ENCODE results near the gene ZBTB20. TPM values are rescaled to one million over a fixed set of nuclear protein-coding genes. Genes with fewer than 3 reads are reported as not detected.

The ZBTB20 gene
- total RNA-seq, 4 donors from 2014 or later = 69.9 to 112 (median 80.8) TPM

DNA sequence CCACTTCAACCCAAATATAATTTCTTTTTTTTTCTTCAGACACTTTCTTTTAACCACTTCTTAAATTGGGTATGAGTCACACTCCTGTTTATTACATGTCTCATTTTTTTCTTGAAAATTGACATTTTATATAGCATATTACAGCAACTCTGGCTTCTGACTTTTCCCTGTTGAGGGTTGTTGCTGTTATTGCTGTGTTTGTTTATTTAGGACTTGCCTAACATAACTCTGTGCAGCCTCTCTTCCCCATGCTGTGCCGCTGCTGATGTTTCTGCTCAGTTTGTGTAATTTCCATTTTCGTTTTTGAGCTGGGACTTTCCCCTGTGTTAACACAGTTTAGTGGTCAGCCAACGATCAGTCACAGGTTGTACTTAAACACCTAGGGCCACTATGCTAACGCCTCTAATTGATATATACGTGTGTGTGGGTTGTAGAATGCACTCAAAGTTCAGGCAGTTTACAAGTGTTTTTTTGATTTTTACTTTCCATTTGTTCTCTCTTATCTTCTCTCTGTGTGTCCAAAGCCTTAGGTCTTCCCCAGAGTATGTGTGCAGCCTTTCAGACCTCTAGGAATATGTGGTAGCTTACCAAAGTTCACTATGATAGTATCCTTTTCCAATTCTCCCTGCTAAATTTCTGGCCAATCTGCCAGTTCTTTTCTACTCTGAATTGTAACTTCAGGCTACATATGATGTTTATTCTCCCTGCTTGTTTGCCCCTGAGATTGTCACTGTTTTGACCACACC, 337.2 kb downstream of the ZBTB20 start:
- Histone ChIP-seq H3K36me3 (peaks cover 0 to 11% (median 0%) of the 10 kb centered on the region in 4 donors), H3K9me3 (no peaks in the 10 kb centered on the region), H3K27ac (replicated peaks in 1 of 4) (no peak overlapping the region), H3K27me3 (no peaks in the 10 kb centered on the region), H3K4me1 (no peaks in the 10 kb centered on the region), H3K4me3 (no peak overlapping the region)
- no peak for TF ChIP-seq EP300 (IDR thresholded peaks at IDR 0.05)
- intact Hi-C loops (cut with DNase I) = no loop called here
- DNase-seq (ENCODE audit: extremely low spot score) = no peak
- WGBS = 75% methylated on average over 5 of the region's 5 CpGs

GRCh38 chr3:114804099-114804498, 343.0 kb downstream of the ZBTB20 start:
- no peak overlapping the region for H3K4me3 ChIP-seq
- H3K9me3 ChIP-seq = no peaks in the 10 kb centered on the region
- no peak overlapping the region for H3K27ac ChIP-seq (replicated peaks in 1 of 4)
- 78% methylated on average over 1 of the region's 1 CpG for WGBS
- H3K4me1 ChIP-seq = peaks cover 0 to 6% (median 0%) of the 10 kb centered on the region in 4 donors
- DNase-seq (ENCODE audit: extremely low spot score) = no peak
- no peaks in the 10 kb centered on the region for H3K27me3 ChIP-seq
- TF ChIP-seq CTCF (IDR thresholded peaks at IDR 0.05) (no peak), EP300 (IDR thresholded peaks at IDR 0.05) (no peak), POLR2A (IDR thresholded peaks at IDR 0.05; ENCODE audit: low read depth) (no peak), POLR2AphosphoS5 (IDR thresholded peaks at IDR 0.05) (no peak)
- intact Hi-C loops (cut with DNase I) = no loop called here
- no peaks in the 10 kb centered on the region for H3K36me3 ChIP-seq

GRCh38 chr3:114803042-114803695, 343.9 kb downstream of the ZBTB20 start:
- intact Hi-C loops (cut with DNase I) = no loop called here
- no peaks in the 10 kb centered on the region for H3K27me3 ChIP-seq
- WGBS = 81% methylated on average over 5 of the region's 5 CpGs
- H3K36me3 ChIP-seq = no peaks in the 10 kb centered on the region
- H3K9me3 ChIP-seq = no peaks in the 10 kb centered on the region
- H3K27ac ChIP-seq (replicated peaks in 1 of 4) = no peak overlapping the region
- no peak for DNase-seq (ENCODE audit: extremely low spot score)
- H3K4me3 ChIP-seq = no peak overlapping the region
- TF ChIP-seq EP300 (IDR thresholded peaks at IDR 0.05) = no peak
- TF ChIP-seq POLR2A (IDR thresholded peaks at IDR 0.05; ENCODE audit: low read depth) = no peak
- no peak for TF ChIP-seq POLR2AphosphoS5 (IDR thresholded peaks at IDR 0.05)
- TF ChIP-seq CTCF (IDR thresholded peaks at IDR 0.05) = no peak
- H3K4me1 ChIP-seq = peaks cover 0 to 6% (median 0%) of the 10 kb centered on the region in 4 donors

- peaks cover 0 to 6% (median under 1%) of the 10 kb centered on the region in 4 donors for H3K4me1 ChIP-seq
- intact Hi-C loops (cut with DNase I) = no loop called here
- H3K27ac ChIP-seq (replicated peaks in 1 of 4) = no peak overlapping the region
- DNase-seq (ENCODE audit: extremely low spot score) = no peak
- H3K36me3 ChIP-seq = no peaks in the 10 kb centered on the region
- no peaks in the 10 kb centered on the region for H3K9me3 ChIP-seq
- no peaks in the 10 kb centered on the region for H3K27me3 ChIP-seq
- no peak overlapping the region for H3K4me3 ChIP-seq
- TF ChIP-seq CTCF (IDR thresholded peaks at IDR 0.05) = no peak
- no peak for TF ChIP-seq POLR2AphosphoS5 (IDR thresholded peaks at IDR 0.05)
- TF ChIP-seq POLR2A (IDR thresholded peaks at IDR 0.05; ENCODE audit: low read depth) = no peak
- TF ChIP-seq EP300 (IDR thresholded peaks at IDR 0.05) = no peak
- WGBS = 88% methylated on average over 5 of the region's 5 CpGs
These were observed 346.6 kb downstream of the ZBTB20 start for GRCh38 chr3:114800272-114801031.

DNA sequence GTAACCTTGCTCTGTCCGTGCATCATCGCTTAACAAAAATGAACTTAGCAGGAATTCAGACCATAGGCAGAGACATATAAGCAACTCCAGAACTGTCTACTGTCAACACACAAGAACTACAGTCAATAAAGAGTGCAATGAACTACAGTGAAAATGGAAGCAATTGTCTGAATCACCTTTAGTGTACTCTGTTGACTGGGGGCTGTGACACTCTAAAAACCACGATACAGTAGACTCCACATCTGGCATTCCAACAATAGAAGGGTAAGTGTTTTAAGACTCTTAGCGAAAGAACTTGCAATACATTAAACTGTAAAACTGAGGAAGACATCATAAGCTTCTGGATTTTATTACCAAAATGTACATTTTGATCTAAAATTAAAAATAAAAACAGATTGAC, 347.3 kb downstream of the ZBTB20 start:
- no peak for TF ChIP-seq POLR2A (IDR thresholded peaks at IDR 0.05; ENCODE audit: low read depth)
- no peak for TF ChIP-seq POLR2AphosphoS5 (IDR thresholded peaks at IDR 0.05)
- TF ChIP-seq CTCF (IDR thresholded peaks at IDR 0.05) = no peak
- TF ChIP-seq EP300 (IDR thresholded peaks at IDR 0.05) = no peak
- H3K4me1 ChIP-seq = peaks cover 0 to 6% (median 3%) of the 10 kb centered on the region in 4 donors
- no peak overlapping the region for H3K27ac ChIP-seq (replicated peaks in 1 of 4)
- no peak for DNase-seq (ENCODE audit: extremely low spot score)
- WGBS = 90% methylated on average over 4 of the region's 4 CpGs
- no peaks in the 10 kb centered on the region for H3K36me3 ChIP-seq
- no peaks in the 10 kb centered on the region for H3K9me3 ChIP-seq
- H3K4me3 ChIP-seq = no peak overlapping the region
- H3K27me3 ChIP-seq = no peaks in the 10 kb centered on the region
- intact Hi-C loops (cut with DNase I) = no loop called here

Data from esophagus muscularis mucosa (tissue), 4 donors.